K562 (cell line): Measurements from ENCODE around the gene ARHGEF4. TPM values are rescaled to one million over a fixed set of nuclear protein-coding genes. Genes with fewer than 3 reads are reported as not detected.

Experiments
- ATAC-seq: fragments of 200-7000 bp; cut with Tn5 transposase; 3 replicates; pipeline ENCODE4 v1.9.1; 2020; ENCODE audit warnings: moderate library complexity
- BruUV-seq: library from RNA; stranded (reverse); fragments of 400-500 nt; replicated peaks from 2 replicates; lab custom pipeline; 2021; lab: Mats Ljungman, UMichigan
- CTCF ChIA-PET: fragments of 300-600 bp; formaldehyde crosslinking; extraction: SDS; loops from one replicate; lab custom pipeline; 2021; ENCODE audit warnings: low intra/inter-chr PET ratio; lab: Yijun Ruan, JAX
- POLR2A ChIA-PET: fragments of 300-600, 350-650 bp; sonication (Branson Sonifier 250); formaldehyde crosslinking; extraction: SDS; loops from one replicate; lab custom pipeline; 2021; ENCODE audit warnings: antibody characterized with exemption, inconsistent platforms; lab: Yijun Ruan, JAX
- DNase-seq, 4 experiments: peaks; one replicate each; pipeline versions ENCODE4 v3.0.0 to v3.0.0-alpha.2; 2011 to 2018; ENCODE audit warnings: low spot score in 3 of 4, mixed read lengths in 3 of 4; ENCODE audit errors: extremely low read depth in 1 of 4
- FAIRE-seq: peaks from 2 replicates; lab custom pipeline; 2011; peaks lifted over from hg19 to GRCh38; lab: Jason Lieb, UNC
- H2AFZ ChIP-seq: 2 replicates; pipeline ENCODE4 v1.6.0; 2011; ENCODE audit warnings: low read depth, low read length, control low read depth, inconsistent platforms
- H3K27ac ChIP-seq: fragments of 200-600 bp; 3 replicates; pipeline ENCODE4 v1.8.0; 2011; ENCODE audit warnings: low read depth, mild to moderate bottlenecking, control low read depth, inconsistent platforms, low read length, moderate library complexity, mixed read lengths; ENCODE audit errors: extremely low read depth
- H3K27me3 ChIP-seq, 2 experiments: fragments of 300-600 bp in 1 of 2; 2 replicates in 1 of 2; 3 replicates in 1 of 2; pipeline versions ENCODE4 v1.6.0 to v1.8.0; 2011; ENCODE audit warnings: inconsistent platforms in 2 of 2, low read length in 2 of 2, mild to moderate bottlenecking in 1 of 2, mixed read lengths in 1 of 2, moderate library complexity in 1 of 2; ENCODE audit not compliant: control insufficient read depth in 2 of 2, insufficient read depth in 2 of 2
- H3K36me3 ChIP-seq: fragments of 300-600 bp; 3 replicates; pipeline ENCODE4 v1.8.0; 2011; ENCODE audit warnings: mild to moderate bottlenecking, low read length, inconsistent platforms; ENCODE audit not compliant: control insufficient read depth, insufficient read depth
- H3K4me1 ChIP-seq, 2 experiments: fragments of 200-600 bp in 1 of 2; replicated peaks in 1 of 2; 2 replicates in 1 of 2; 3 replicates in 1 of 2; pipeline versions ENCODE4 v1.5.1 to v1.8.0; 2011; ENCODE audit warnings: inconsistent platforms in 2 of 2, low read length in 2 of 2, mild to moderate bottlenecking in 1 of 2, mixed read lengths in 1 of 2, moderate library complexity in 1 of 2; ENCODE audit not compliant: control insufficient read depth in 2 of 2, insufficient read depth in 2 of 2
- H3K4me2 ChIP-seq: 2 replicates; pipeline ENCODE4 v1.6.1; 2011; ENCODE audit warnings: low read length, control low read depth, inconsistent platforms, mixed read lengths; ENCODE audit not compliant: insufficient read depth
- H3K4me3 ChIP-seq: fragments of 200-600 bp; sonication (generic), shearing (Covaris generic); 2 replicates; pipeline ENCODE4 v1.5.1; 2016; ENCODE audit warnings: control low read depth, inconsistent platforms
- H3K79me2 ChIP-seq: fragments of 200-600 bp; 3 replicates; pipeline ENCODE4 v1.8.0; 2011; ENCODE audit warnings: low read length, inconsistent platforms; ENCODE audit not compliant: control insufficient read depth, insufficient read depth
- H3K9ac ChIP-seq, 2 experiments: 2 replicates each; pipeline versions ENCODE4 v1.6.0 to v1.6.1; 2011; ENCODE audit warnings: low read depth in 2 of 2, low read length in 2 of 2, control low read depth in 1 of 2, inconsistent platforms in 1 of 2, mild to moderate bottlenecking in 1 of 2, mixed read lengths in 1 of 2; ENCODE audit not compliant: insufficient read depth in 1 of 2
- H3K9me1 ChIP-seq: one replicate; pipeline ENCODE4 v1.6.0; 2011; ENCODE audit warnings: inconsistent platforms, mild to moderate bottlenecking, low read length, moderate library complexity; ENCODE audit not compliant: control insufficient read depth, insufficient read depth
- H3K9me3 ChIP-seq: replicated peaks from 2 replicates; pipeline ENCODE4 v1.5.1; 2011; ENCODE audit warnings: low read depth, low read length, inconsistent platforms; ENCODE audit not compliant: control insufficient read depth, insufficient read depth
- H4K20me1 ChIP-seq: replicated peaks from 2 replicates; pipeline ENCODE4 v1.6.1; 2011; ENCODE audit warnings: low read length, inconsistent platforms, mixed read lengths; ENCODE audit not compliant: control insufficient read depth, insufficient read depth
- GATAD2A ChIP-seq: fragments of 450-650 bp; IDR thresholded peaks from 2 replicates; pipeline ENCODE4 v1.6.1; 2017
- HDGF ChIP-seq: fragments of 450-650 bp; IDR thresholded peaks from 2 replicates; pipeline ENCODE4 v1.6.1; 2016
- HES1 ChIP-seq: fragments of 450-650 bp; IDR thresholded peaks from 2 replicates; pipeline ENCODE4 v1.6.1; 2016; ENCODE audit warnings: low read depth, mild to moderate bottlenecking, moderate library complexity
- HLTF ChIP-seq: fragments of 450-650 bp; IDR thresholded peaks from 2 replicates; pipeline ENCODE4 v1.6.1; 2016
- HOXB6 ChIP-seq: fragments of 250-450 bp; sonication (Bioruptor Pico); IDR thresholded peaks from 2 replicates; pipeline ENCODE4 v1.5.1; 2022; ENCODE audit warnings: mild to moderate bottlenecking, borderline replicate concordance
- ILF3 ChIP-seq: fragments of 450-650 bp; IDR thresholded peaks from 2 replicates; pipeline ENCODE4 v1.6.1; 2018; ENCODE audit warnings: antibody characterized with exemption, mild to moderate bottlenecking, moderate library complexity, borderline replicate concordance
- OTX1 ChIP-seq: fragments of 450-650 bp; formaldehyde crosslinking; IDR thresholded peaks from 2 replicates; pipeline ENCODE4 v1.4.0; 2022; ENCODE audit warnings: mild to moderate bottlenecking
- POLR3A ChIP-seq: IDR thresholded peaks from 2 replicates; pipeline ENCODE4 v1.6.1; 2011; ENCODE audit warnings: borderline replicate concordance, mild to moderate bottlenecking, moderate library complexity; ENCODE audit not compliant: insufficient read length, insufficient read depth; ENCODE audit errors: extremely low read depth
- POU5F1 ChIP-seq: fragments of 150-350 bp; IDR thresholded peaks from 2 replicates; pipeline ENCODE4 v1.6.1; 2014; ENCODE audit warnings: borderline replicate concordance, low read length, low read depth, mild to moderate bottlenecking; ENCODE audit not compliant: partially characterized antibody
- PPARD ChIP-seq: fragments of 250-450 bp; sonication (Bioruptor Pico); IDR thresholded peaks from 2 replicates; pipeline ENCODE4 v1.8.0; 2022; ENCODE audit warnings: inconsistent platforms, mild to moderate bottlenecking, moderate library complexity
- PTBP1 ChIP-seq: fragments of 200-400 bp; formaldehyde crosslinking; IDR thresholded peaks from 2 replicates; pipeline ENCODE4 v1.6.1; 2017; ENCODE audit warnings: low read depth, low read length
- SETDB1 ChIP-seq: IDR thresholded peaks from one replicate; pipeline ENCODE4 v1.6.1; 2012; ENCODE audit warnings: low read length, control low read depth, inconsistent platforms
- TCF7 ChIP-seq: sonication (generic); IDR thresholded peaks from 2 replicates; pipeline ENCODE4 v1.6.1; 2016; ENCODE audit warnings: antibody characterized with exemption, borderline replicate concordance
- THRAP3 ChIP-seq: fragments of 450-650 bp; IDR thresholded peaks from 2 replicates; pipeline ENCODE4 v1.6.1; 2016; ENCODE audit warnings: mild to moderate bottlenecking, inconsistent platforms, borderline replicate concordance
- TRIM28 ChIP-seq: fragments of 450-650 bp; IDR thresholded peaks from 2 replicates; pipeline ENCODE4 v1.6.1; 2017
- TSC22D4 ChIP-seq: fragments of 450-650 bp; IDR thresholded peaks from 2 replicates; pipeline ENCODE4 v1.6.1; 2016; ENCODE audit warnings: missing genetic modification characterization, missing biosample characterization, control low read depth
- ZNF133 ChIP-seq: fragments of 250-450 bp; sonication (Bioruptor Pico); IDR thresholded peaks from 2 replicates; pipeline ENCODE4 v1.4.0; 2020; ENCODE audit warnings: mild to moderate bottlenecking
- ZNF280A ChIP-seq: fragments of 450-650 bp; IDR thresholded peaks from 2 replicates; pipeline ENCODE4 v1.6.1; 2018; ENCODE audit warnings: mild to moderate bottlenecking, low read depth; ENCODE audit not compliant: partially characterized antibody
- ZNF785 ChIP-seq: fragments of 250-450 bp; sonication (Bioruptor Pico); IDR thresholded peaks from 2 replicates; pipeline ENCODE4 v1.4.0; 2020; ENCODE audit warnings: mild to moderate bottlenecking
- WGBS: fragments of 100-300 bp; shearing (Covaris generic); methylation state at CpG from one replicate; pipeline ENCODE4 v1.1.6; 2016; ENCODE audit warnings: low coverage, mixed read lengths; ENCODE audit not compliant: insufficient coverage; ENCODE audit errors: missing lambda C conversion rate; 5-methylcytosine and 5-hydroxymethylcytosine counted together
- in situ Hi-C: fragments of 300-500 bp; cut with MboI; formaldehyde crosslinking; loops from 4 replicates; pipeline ENCODE4 v1.15.0; 2018; ENCODE audit warnings: inconsistent platforms, mixed read lengths
- intact Hi-C: fragments of 100-400 bp; cut with micrococcal nuclease; formaldehyde crosslinking; loops from 2 replicates; pipeline ENCODE4 v1.14.2; 2022
- polyA plus RNA-seq, 8 experiments: library from polyadenylated mRNA; depleted of rRNA in 4 of 8; stranded (reverse) in 5 of 8; unstranded in 3 of 8; fragments of >200 nt; fragmentation: Nextera tagmentation in 2 of 8; fragmentation: Illumina TruSeq in 1 of 8; extraction: Ambion mirVana in 2 of 8; extraction: Trizol in 1 of 8; gene quantifications; 2 replicates each; pipeline versions ENCODE4 v1.2.1 to v1.2.3, GENCODE V29; 2011 to 2014; ENCODE audit warnings: inconsistent platforms in 1 of 8, missing spikeins in 1 of 8
- total RNA-seq, 7 experiments: library from RNA; depleted of rRNA in 6 of 7; stranded (reverse); fragments of >200 nt in 6 of 7; fragmentation: Illumina TruSeq in 2 of 7; extraction: Trizol in 2 of 7; gene quantifications; 2 replicates each; pipeline versions ENCODE4 v1.2.1 to v1.2.3, GENCODE V29; 2011 to 2021; ENCODE audit warnings: low replicate concordance in 1 of 7
- TF ChIP-seq, protein P1 (sequence below): fragments of 450-650 bp; IDR thresholded peaks from 2 replicates; pipeline ENCODE4 v1.6.1; 2016; ENCODE audit warnings: missing biosample characterization, missing genetic modification characterization
- TF ChIP-seq, protein P2 (sequence below): sonication (generic); formaldehyde crosslinking; IDR thresholded peaks from 2 replicates; pipeline ENCODE4 v1.8.1; 2023; ENCODE audit warnings: mild to moderate bottlenecking, missing genetic modification reagents

The ARHGEF4 gene
- total and polyA plus RNA-seq, 9 of the 15 experiments (the other 6 are each of a cell fraction or from before 2014, with no cell fraction given), result not detected

- TF ChIP-seq ZNF785 (CRISPR knock-in tag) (no peak), GATAD2A (no peak), HLTF (no peak), TSC22D4 (tag) (no peak), POU5F1 (no peak), HES1 (no peak)
Measured at GRCh38 chr2:130951018-130951417, 114.3 kb downstream of the ARHGEF4 start (continued).

DNA sequence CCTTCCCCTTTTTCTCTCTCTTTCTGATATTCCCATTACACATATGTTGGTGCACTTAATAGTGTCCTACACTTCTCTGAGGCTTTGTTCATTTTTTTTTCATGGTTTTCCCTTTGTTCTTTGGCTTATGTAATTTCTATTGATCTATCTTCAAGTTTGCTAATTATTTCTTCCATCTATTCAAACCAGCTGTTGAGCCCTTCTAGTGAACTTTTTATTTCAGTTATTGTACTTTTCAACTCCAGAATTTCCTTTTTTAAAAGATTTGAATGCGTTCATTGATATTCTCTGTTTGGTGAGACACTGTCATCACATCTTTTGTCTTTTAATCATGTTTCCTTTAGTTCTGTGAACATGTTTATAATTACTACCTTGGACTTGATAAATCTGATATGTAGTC lies 118.2 kb downstream of the ARHGEF4 start:
- H2AFZ ChIP-seq, result no peak overlapping the region
- TF ChIP-seq HDGF (no peak), OTX1 (no peak), ILF3 (no peak), HOXB6 (CRISPR knock-in tag) (no peak), PTBP1 (no peak), ZNF133 (CRISPR knock-in tag) (no peak), PPARD (CRISPR knock-in tag) (no peak), POLR3A (no peak), THRAP3 (no peak), ZNF280A (peak; percentile 82), SETDB1 (no peak), TRIM28 (peak; percentile 87), TCF7 (no peak)
- TF ChIP-seq, protein P1, sequence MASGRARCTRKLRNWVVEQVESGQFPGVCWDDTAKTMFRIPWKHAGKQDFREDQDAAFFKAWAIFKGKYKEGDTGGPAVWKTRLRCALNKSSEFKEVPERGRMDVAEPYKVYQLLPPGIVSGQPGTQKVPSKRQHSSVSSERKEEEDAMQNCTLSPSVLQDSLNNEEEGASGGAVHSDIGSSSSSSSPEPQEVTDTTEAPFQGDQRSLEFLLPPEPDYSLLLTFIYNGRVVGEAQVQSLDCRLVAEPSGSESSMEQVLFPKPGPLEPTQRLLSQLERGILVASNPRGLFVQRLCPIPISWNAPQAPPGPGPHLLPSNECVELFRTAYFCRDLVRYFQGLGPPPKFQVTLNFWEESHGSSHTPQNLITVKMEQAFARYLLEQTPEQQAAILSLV (tag), result no peak
- TF ChIP-seq, protein P2, sequence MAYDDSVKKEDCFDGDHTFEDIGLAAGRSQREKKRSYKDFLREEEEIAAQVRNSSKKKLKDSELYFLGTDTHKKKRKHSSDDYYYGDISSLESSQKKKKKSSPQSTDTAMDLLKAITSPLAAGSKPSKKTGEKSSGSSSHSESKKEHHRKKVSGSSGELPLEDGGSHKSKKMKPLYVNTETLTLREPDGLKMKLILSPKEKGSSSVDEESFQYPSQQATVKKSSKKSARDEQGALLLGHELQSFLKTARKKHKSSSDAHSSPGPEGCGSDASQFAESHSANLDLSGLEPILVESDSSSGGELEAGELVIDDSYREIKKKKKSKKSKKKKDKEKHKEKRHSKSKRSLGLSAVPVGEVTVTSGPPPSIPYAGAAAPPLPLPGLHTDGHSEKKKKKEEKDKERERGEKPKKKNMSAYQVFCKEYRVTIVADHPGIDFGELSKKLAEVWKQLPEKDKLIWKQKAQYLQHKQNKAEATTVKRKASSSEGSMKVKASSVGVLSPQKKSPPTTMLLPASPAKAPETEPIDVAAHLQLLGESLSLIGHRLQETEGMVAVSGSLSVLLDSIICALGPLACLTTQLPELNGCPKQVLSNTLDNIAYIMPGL (CRISPR knock-in tag), result no peak

More for the DNA sequence above, 118.2 kb downstream of the ARHGEF4 start:
- Histone ChIP-seq H3K27ac (no peak overlapping the region), H3K79me2 (no peaks in the 10 kb centered on the region), H3K9me3 (no peaks in the 10 kb centered on the region; the same call in 1 of the 2 replicates), H3K27me3 (no peaks in the 10 kb centered on the region), H4K20me1 (no peaks in the 10 kb centered on the region), H3K9ac (no peak overlapping the region), H3K4me2 (no peak overlapping the region), H3K4me3 (no peak overlapping the region), H3K9me1 (no peaks in the 10 kb centered on the region), H3K36me3 (no peaks in the 10 kb centered on the region), H3K4me1 (no peaks in the 10 kb centered on the region)
- BruUV-seq, result no TSS peak
- POLR2A ChIA-PET, result interaction anchor here (0.9 kb wide), 1 partner anchor 8 kb away, joined by 5 read pairs; no protein-coding TSS in a partner anchor
- 0% methylated on average over 1 of the region's 1 CpG for WGBS
- FAIRE-seq (no peak), DNase-seq (no peak), ATAC-seq (no peak)
- CTCF ChIA-PET, result no interaction called here
- in situ Hi-C loops (no loop called here), intact Hi-C loops (no loop called here)
